HG03469 (cell line): ENCODE data around the gene GIMAP1.

Experiments used
- ATAC-seq: cut with Tn5 transposase; IDR thresholded peaks from one replicate; pipeline ENCODE4 v1.9.1; 2021; ENCODE audit warnings: mild to moderate bottlenecking, moderate library complexity, moderate number of reproducible peaks; ENCODE audit not compliant: unreplicated experiment

Gene GIMAP1

DNA sequence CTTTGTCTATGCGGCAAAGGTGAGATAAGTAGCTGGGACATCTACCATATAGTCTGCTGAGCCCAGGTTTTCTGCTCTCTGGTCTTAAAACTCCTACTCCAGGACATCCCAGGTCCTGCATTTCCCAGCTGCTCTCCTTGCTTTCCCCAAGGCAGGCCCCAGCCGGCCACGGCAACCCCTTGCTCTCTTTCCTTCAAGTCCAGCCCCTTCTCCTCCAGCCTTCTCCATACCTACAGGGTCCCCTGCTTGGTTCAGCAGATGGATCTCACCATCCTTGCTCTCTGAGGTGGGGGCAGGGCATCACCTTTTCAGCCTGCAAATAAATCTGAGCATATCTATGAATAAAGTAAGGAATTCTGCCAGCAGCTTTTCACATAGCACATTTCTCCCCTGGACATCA lies 29.5 kb downstream of the GIMAP1 start:
- ATAC-seq, result no peak

DNA sequence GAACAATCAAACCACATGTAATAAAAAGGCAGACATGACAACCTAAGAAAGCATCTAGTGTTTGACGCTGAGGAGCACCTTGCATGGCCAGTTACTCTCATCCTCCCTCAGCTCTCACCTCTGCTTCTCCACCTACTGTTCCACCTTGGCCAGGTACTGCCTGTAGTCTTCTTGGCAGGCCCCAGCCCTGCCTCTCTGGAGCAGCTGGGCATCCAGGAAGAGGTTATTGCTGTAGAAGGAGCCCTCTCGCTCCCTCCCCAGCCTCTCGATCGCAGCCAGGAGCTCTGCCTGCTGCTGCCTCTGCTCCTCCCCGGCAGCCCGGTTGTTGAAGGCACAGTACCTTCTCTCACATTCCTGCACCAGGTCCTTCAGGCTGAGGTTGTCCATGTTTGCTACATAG lies 30.5 kb downstream of the GIMAP1 start:
- no peak for ATAC-seq

DNA sequence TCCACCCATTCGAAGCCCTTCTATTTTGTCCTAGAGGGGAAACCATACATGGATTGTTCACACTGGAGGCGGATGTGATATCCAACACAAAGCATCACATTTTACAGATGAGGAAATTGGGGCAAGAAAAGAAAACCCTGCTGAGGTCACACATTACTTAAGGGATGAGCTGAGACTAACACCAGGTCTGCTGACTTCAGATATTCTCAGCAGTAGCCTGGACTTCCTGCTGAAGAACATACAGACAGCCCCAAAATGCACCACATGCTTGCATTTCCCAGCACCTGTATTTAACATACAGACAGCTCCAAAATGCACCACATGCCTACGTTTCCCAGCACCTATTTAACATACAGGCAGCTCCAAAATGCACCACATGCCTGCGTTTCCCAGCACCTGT lies 32.0 kb downstream of the GIMAP1 start:
- ATAC-seq, result no peak

DNA sequence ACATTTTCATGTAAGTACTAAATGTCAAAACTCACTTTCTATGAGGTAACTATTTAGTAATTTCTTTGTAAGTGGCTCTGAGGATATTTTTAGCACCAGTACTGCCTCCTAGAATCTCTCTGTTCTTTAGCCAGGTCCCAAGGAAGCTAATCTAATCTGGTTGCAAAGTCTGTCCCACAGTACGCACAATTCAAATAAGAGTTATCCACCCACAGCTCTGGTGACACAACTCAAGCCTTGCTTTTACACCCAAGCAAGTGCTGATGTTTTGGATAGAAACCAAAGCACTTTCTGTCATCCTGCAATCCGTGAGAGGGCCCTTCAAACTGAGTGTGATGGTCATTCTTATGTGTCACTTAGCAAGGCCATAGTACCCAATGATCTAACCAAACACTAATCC lies 35.3 kb downstream of the GIMAP1 start:
- ATAC-seq, result no peak

DNA sequence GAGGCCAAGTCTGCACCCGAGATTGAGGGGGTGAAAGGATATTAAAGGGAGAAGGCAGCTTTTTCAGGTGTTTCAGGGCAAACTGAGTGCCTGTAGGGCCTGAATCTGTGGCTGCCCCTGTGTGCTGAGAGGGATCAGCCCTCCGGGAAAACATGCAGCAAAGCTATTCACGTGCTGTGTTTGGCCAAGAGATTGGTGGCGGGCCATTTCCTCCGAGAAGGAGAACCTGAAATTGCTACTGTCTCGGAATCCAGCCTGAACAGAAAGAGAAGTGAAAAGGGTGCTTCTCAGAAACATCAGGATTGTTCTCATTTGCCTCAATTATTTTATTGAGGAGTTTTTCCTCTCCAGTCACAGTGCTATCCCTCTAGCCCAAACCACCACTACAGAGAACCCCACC lies 36.8 kb downstream of the GIMAP1 start:
- ATAC-seq, result no peak

DNA sequence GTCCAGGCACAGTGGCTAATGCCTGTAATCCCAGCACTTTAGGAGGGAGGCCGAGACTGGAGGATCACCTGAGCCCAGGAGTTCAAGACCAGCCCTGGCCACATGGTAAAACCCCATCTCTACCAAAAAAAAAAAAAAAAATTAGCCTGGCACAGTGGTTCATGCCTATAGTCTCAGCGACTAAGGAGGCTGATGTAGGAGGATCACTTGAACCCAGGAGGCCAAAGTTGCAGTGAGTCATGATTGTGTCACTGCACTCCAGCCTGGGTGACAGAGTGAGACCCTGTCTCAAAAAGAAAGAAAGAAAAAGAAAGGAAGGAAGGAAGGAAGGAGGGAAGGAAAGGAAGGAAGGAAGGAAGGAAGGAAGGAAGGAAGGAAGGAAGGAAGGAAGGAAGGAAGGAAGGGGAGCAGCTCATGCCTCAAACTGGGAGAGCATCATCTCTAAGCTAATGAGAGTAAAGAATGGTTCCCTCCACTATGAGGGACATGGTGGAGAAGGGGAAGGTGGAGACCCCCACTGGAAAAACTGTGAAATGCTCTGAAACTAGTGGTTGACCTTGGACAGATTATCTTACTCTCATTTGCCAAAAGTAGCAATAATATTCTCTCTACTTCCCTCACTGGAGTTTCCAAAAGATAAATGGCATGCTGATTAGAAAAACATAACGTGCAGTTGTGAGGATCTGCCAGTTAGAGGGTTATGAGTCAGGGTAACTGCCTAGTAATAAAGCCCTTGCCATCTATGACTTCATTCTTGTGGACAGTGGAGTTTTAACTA lies 37.6 kb downstream of the GIMAP1 start:
- ATAC-seq, result no peak

DNA sequence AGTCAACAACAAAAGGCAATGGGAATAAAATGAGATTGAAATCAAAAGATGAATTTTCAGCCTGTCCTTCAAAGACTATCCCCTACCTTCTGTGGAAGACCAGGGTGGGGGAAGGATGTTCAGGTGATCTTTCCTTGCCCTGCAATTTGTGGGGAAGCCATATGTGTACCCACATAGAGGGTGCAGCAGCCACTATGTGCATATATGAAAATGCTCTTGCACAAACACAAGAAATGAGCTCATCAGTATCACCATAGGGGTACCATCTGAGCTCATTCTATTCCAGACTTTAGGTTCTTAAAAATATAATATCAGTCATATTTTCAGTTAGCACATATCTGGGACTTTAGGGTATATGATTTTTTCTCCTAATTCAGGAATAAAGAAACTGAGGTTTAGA lies 38.5 kb downstream of the GIMAP1 start:
- ATAC-seq, result no peak

DNA sequence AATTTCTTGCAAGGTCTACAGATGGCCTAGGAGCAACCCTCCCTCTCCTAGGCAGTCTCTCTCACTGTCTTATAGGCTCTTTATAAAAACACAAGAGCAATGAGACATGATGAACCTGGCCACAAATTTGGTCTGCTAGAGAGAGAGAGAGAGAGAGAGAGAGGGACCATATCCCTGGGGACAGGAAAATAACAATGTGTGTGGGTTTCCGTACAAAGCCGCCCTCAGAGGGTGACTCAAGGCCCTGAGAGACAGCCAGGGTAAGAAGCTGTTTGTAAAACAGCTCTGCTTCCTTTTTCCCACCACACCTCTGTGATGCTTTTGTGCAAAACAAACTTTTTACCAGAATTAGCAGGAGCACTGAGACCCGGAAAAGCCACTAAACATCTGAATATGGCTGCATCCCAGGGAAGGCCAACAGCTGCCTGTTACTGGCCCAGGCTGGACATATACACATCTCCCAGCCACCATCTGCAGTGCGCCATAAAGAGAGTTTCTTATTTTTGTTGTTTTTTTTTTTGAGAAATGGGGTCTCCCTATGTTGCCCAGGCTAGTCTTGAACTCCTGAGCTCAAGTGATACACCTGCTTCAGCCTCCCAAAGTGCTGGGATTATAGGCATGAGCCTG lies 39.2 kb downstream of the GIMAP1 start:
- ATAC-seq, result no peak

DNA sequence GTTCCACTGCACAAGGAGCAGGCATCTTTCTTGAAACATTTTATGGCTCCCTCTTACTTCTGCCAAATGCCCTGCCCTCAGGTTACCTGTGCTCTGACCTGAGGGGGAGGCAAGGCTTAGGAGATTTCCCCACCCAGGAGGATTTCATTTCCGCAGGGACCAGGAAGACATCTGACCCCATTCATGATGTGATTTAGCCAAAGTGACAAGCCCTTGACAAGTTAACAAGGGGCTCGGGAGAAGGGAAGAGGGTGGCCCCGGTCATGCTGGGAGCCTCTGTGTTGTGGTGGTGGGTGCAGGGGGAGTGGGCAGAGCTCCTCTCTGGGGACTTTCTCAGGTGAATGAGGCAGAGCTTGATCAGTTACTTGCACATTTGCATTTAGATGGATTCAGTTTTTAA lies 39.8 kb downstream of the GIMAP1 start:
- ATAC-seq, result no peak

DNA sequence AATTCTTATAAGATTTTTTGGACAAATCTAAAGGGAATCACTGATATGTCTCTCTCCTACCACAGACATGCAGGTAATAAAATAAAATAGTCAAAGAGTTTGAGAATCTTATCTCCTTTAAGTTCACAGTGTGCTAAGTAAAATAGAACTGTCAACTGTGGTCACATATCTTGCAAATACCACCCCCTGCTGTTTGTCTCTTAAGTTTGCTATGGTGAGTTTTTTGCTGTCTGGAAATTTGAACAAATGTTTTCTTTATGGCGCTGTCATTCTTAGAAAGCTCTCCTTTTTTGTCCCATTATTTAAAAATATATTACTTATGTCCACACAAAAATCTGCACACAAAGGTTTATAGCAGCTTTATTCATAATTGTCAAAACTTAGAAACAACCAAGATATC lies 40.4 kb downstream of the GIMAP1 start:
- no peak for ATAC-seq

DNA sequence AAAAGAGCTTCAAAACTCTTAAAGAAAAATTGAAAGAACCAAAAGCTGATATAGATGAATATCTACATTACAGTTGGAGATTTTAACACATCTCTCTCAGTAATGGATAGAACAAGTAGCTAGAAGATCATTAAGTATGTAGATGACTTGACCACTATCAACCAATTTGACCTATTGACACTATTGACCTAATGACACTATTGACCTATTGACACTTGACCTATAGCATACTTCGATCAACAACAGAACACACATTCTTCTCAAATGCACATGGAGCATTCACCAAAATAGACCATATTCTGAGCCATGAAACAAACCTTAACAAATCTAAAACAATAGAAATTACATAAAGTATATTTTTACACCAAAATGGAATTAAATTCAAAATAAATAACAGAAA lies 43.1 kb downstream of the GIMAP1 start:
- no peak for ATAC-seq

DNA sequence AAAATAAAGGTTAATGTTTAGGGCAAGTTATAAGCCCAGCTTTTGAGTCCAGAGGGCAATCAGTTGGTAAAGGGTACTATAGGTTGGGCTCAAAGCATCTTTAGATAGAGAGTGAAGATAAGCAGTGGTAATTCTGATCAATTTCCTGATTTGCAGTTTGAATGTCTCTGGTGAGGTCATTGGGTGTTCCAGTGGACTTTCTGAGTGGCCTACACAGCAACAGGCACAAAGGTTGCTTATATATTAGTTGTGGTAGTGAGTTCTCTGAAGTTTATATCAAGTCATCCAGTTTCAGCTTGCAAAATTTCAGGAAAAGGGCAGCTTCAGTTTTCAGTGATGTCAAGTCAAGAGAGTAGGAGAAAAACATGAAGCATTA lies 49.9 kb downstream of the GIMAP1 start:
- ATAC-seq, result no peak

DNA sequence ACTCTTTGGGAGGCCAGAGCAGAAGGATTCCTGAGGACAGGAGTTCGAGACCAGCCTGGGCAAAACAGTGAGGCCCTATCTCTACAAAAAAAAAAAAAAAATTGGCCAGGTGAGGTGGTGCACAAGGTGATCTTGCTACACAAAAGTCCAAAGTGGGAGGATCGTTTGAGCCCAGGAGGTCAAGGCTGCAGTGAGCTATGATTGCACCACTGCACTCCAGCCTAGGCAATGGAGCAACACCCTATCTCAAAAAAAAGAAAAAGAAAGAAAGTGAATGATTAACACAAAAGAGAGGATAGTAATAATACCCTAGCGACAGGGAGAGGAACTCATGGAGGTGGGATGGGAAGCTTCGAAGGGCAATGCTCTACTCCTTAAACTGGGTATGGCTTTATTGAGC lies 53.4 kb downstream of the GIMAP1 start:
- no peak for ATAC-seq
